ENCODE results near the gene SPDYE16. TPM values are rescaled to one million over a fixed set of nuclear protein-coding genes. Genes with fewer than 3 reads are reported as not detected.
"Not testable (repeated sequence)": the region's sequence is repeated elsewhere in the genome, so short reads cannot be mapped to it uniquely, and the experiment has no call there.

The SPDYE16 gene
- total RNA-seq, 1 donor = not detected

GRCh38 chr7:76482660-76483059 is 60.4 kb downstream of the SPDYE16 start:
- H3K4me3 ChIP-seq (ENCODE audit: low read depth, low read length); DNase-seq (ENCODE audit: low read depth): not testable (repeated sequence)

Small RNAs within 50 kb of the gene (small RNA-seq; reads per million reads assigned to genes)
- not detected for gene RF00019

Other genes starting within 250 kb of the SPDYE16 start
- 77.7 and 130 TPM in 2 replicates for gene HSPB1, start 240.6 kb downstream of the SPDYE16 start, total RNA-seq
- gene YWHAG, start 184.3 kb downstream of the SPDYE16 start, total RNA-seq = 125 and 141 TPM in 2 replicates
- gene SSC4D, start 133.6 kb downstream of the SPDYE16 start, total RNA-seq = 0.43 and 0.64 TPM in 2 replicates
- 0.86 and 0.97 TPM in 2 replicates for gene ZP3, start 118.3 kb downstream of the SPDYE16 start, total RNA-seq
- 5.2 and 6.1 TPM in 2 replicates for gene DTX2, start 81.6 kb downstream of the SPDYE16 start, total RNA-seq
- 0.43 TPM in 1 of 2 replicates, not detected in the other for gene UPK3B, start 32.7 kb downstream of the SPDYE16 start, total RNA-seq
- 3.5 and 4.8 TPM in 2 replicates for gene POMZP3, start 84.0 kb upstream of the SPDYE16 start, total RNA-seq

Data from fibroblast of villous mesenchyme (primary cell).